ENCODE measurements around the gene SUFU.

SUFU gene

GRCh38 chr10:102641402-102641801, 137.6 kb downstream of the SUFU start:
- peak overlapping the region; percentile 87; the same call in 1 of the 2 replicates for H3K27ac ChIP-seq (ENCODE audit: low read depth, low read length)
- peaks cover 26% of the 10 kb centered on the region for H3F3A ChIP-seq (ENCODE audit: insufficient read depth)
- no peak for TF ChIP-seq EZH2phosphoT487 (conservative IDR thresholded peaks at IDR 0.05; ENCODE audit: low read length)
- no peak for TF ChIP-seq CTCF (IDR thresholded peaks at IDR 0.05; ENCODE audit: insufficient read depth, low read length, poor library complexity, severe bottlenecking)
- no peaks in the 10 kb centered on the region for H3K27me3 ChIP-seq (ENCODE audit: low read length)
- H3K9me3 ChIP-seq (ENCODE audit: insufficient read depth, low read length): peaks cover 6% of the 10 kb centered on the region; the same call in 1 of the 2 replicates
- H3K4me2 ChIP-seq (ENCODE audit: low read depth, low read length, poor library complexity, severe bottlenecking): peak overlapping the region; percentile 56
- no peaks in the 10 kb centered on the region for H3K36me3 ChIP-seq (ENCODE audit: low read length)
- H3K9ac ChIP-seq (ENCODE audit: low read length): no peak overlapping the region
- no peaks in the 10 kb centered on the region for H4K20me1 ChIP-seq (ENCODE audit: low read depth, low read length)
- H3K79me2 ChIP-seq (ENCODE audit: insufficient read depth, low read length): peaks cover 8% of the 10 kb centered on the region; the same call in 1 of the 2 replicates
- peak overlapping the region; percentile 96 for H2AFZ ChIP-seq (ENCODE audit: low read depth, low read length, severe bottlenecking)
- H3K9me2 ChIP-seq (replicated peaks; ENCODE audit: insufficient read depth, low read length): no peaks in the 10 kb centered on the region
- H3K4me3 ChIP-seq (ENCODE audit: insufficient read depth, low read length, poor library complexity, severe bottlenecking): peak overlapping the region; percentile 50

GRCh38 chr10:102641880-102642735, 138.3 kb downstream of the SUFU start:
- H3K9ac ChIP-seq (ENCODE audit: low read length): peak overlapping the region; percentile 84
- no peaks in the 10 kb centered on the region for H3K27me3 ChIP-seq (ENCODE audit: low read length)
- H2AFZ ChIP-seq (ENCODE audit: low read depth, low read length, severe bottlenecking): peak overlapping the region; percentile 96
- H3K79me2 ChIP-seq (ENCODE audit: insufficient read depth, low read length): peaks cover 11% of the 10 kb centered on the region; the same call in 1 of the 2 replicates
- H3K36me3 ChIP-seq (ENCODE audit: low read length): no peaks in the 10 kb centered on the region
- H4K20me1 ChIP-seq (ENCODE audit: low read depth, low read length): no peaks in the 10 kb centered on the region
- peak overlapping the region; percentile 76 for H3K4me3 ChIP-seq (ENCODE audit: insufficient read depth, low read length, poor library complexity, severe bottlenecking)
- H3K4me2 ChIP-seq (ENCODE audit: low read depth, low read length, poor library complexity, severe bottlenecking): peak overlapping the region; percentile 73
- H3K27ac ChIP-seq (ENCODE audit: low read depth, low read length): peak overlapping the region; percentile 87
- H3F3A ChIP-seq (ENCODE audit: insufficient read depth): peaks cover 28% of the 10 kb centered on the region
- TF ChIP-seq EZH2phosphoT487 (conservative IDR thresholded peaks at IDR 0.05; ENCODE audit: low read length) (no peak), CTCF (IDR thresholded peaks at IDR 0.05; ENCODE audit: insufficient read depth, low read length, poor library complexity, severe bottlenecking) (no peak)
- peaks cover 6% of the 10 kb centered on the region; the same call in 1 of the 2 replicates for H3K9me3 ChIP-seq (ENCODE audit: insufficient read depth, low read length)
- H3K9me2 ChIP-seq (replicated peaks; ENCODE audit: insufficient read depth, low read length): no peaks in the 10 kb centered on the region

GRCh38 chr10:102642736-102643335, 139.1 kb downstream of the SUFU start:
- Histone ChIP-seq H3K9ac (ENCODE audit: low read length) (peak overlapping the region; percentile 84), H3K27me3 (ENCODE audit: low read length) (no peaks in the 10 kb centered on the region), H3K9me2 (replicated peaks; ENCODE audit: insufficient read depth, low read length) (no peaks in the 10 kb centered on the region), H3K4me3 (ENCODE audit: insufficient read depth, low read length, poor library complexity, severe bottlenecking) (peak overlapping the region; percentile 76), H3K9me3 (ENCODE audit: insufficient read depth, low read length) (peaks cover 6% of the 10 kb centered on the region; the same call in 1 of the 2 replicates), H2AFZ (ENCODE audit: low read depth, low read length, severe bottlenecking) (peak overlapping the region; percentile 78), H3K79me2 (ENCODE audit: insufficient read depth, low read length) (peaks cover 15% of the 10 kb centered on the region; the same call in 1 of the 2 replicates), H4K20me1 (ENCODE audit: low read depth, low read length) (no peaks in the 10 kb centered on the region), H3F3A (ENCODE audit: insufficient read depth) (peaks cover 28% of the 10 kb centered on the region), H3K36me3 (ENCODE audit: low read length) (no peaks in the 10 kb centered on the region), H3K4me2 (ENCODE audit: low read depth, low read length, poor library complexity, severe bottlenecking) (peak overlapping the region; percentile 73), H3K27ac (ENCODE audit: low read depth, low read length) (peak overlapping the region; percentile 87)
- no peak for TF ChIP-seq CTCF (IDR thresholded peaks at IDR 0.05; ENCODE audit: insufficient read depth, low read length, poor library complexity, severe bottlenecking)
- no peak for TF ChIP-seq EZH2phosphoT487 (conservative IDR thresholded peaks at IDR 0.05; ENCODE audit: low read length)

Data from SU-DHL-6 (cell line).